HepG2 (cell line): Measurements from ENCODE around the gene WDR83. TPM values are rescaled to one million over a fixed set of nuclear protein-coding genes. Genes with fewer than 3 reads are reported as not detected.

Experiments used
- ARHGAP35 ChIP-seq: sonication (generic); formaldehyde crosslinking; IDR thresholded peaks from 2 replicates; pipeline ENCODE4 v1.9.0; 2022; ENCODE audit warnings: mild to moderate bottlenecking, inconsistent platforms, moderate library complexity, missing genetic modification reagents, borderline replicate concordance
- ATF7-NPFF ChIP-seq: sonication (generic); formaldehyde crosslinking; IDR thresholded peaks from 2 replicates; pipeline ENCODE4 v1.8.1; 2023; ENCODE audit warnings: mild to moderate bottlenecking, low read depth, missing genetic modification reagents, moderate library complexity
- GABPB1 ChIP-seq: IDR thresholded peaks from 2 replicates; pipeline ENCODE4 v1.6.1; 2016; ENCODE audit warnings: mild to moderate bottlenecking, missing genetic modification reagents, moderate library complexity, missing compliant biosample characterization
- HIVEP1 ChIP-seq: sonication (generic); formaldehyde crosslinking; IDR thresholded peaks from 2 replicates; pipeline ENCODE4 v1.4.0; 2020; ENCODE audit warnings: mild to moderate bottlenecking, missing genetic modification reagents
- HOXA5 ChIP-seq: sonication (generic); formaldehyde crosslinking; IDR thresholded peaks from 2 replicates; pipeline ENCODE4 v1.4.0; 2020; ENCODE audit warnings: missing genetic modification reagents
- KLF9 ChIP-seq: IDR thresholded peaks from 2 replicates; pipeline ENCODE4 v1.6.1; 2016; ENCODE audit warnings: low read depth
- MTA3 ChIP-seq: sonication (generic); formaldehyde crosslinking; IDR thresholded peaks from 2 replicates; pipeline ENCODE4 v1.4.0; 2020; ENCODE audit warnings: missing genetic modification reagents
- NFYC ChIP-seq: IDR thresholded peaks from 2 replicates; pipeline ENCODE4 v1.6.1; 2016; ENCODE audit warnings: missing genetic modification reagents, missing compliant biosample characterization
- SALL1 ChIP-seq: sonication (generic); formaldehyde crosslinking; IDR thresholded peaks from 2 replicates; pipeline ENCODE4 v1.8.0; 2022; ENCODE audit warnings: mild to moderate bottlenecking, missing genetic modification reagents
- SAP130 ChIP-seq: IDR thresholded peaks from 2 replicates; pipeline ENCODE4 v1.6.1; 2016; ENCODE audit warnings: low read depth
- ZFY ChIP-seq: sonication (generic); formaldehyde crosslinking; IDR thresholded peaks from 2 replicates; pipeline ENCODE4 v1.4.0; 2020; ENCODE audit warnings: missing genetic modification reagents
- ZGPAT ChIP-seq: IDR thresholded peaks from 2 replicates; pipeline ENCODE4 v1.6.1; 2016; ENCODE audit warnings: mild to moderate bottlenecking
- ZNF180 ChIP-seq: sonication (generic); formaldehyde crosslinking; IDR thresholded peaks from 2 replicates; pipeline ENCODE4 v1.4.0; 2020; ENCODE audit warnings: low read depth, missing genetic modification reagents, borderline replicate concordance
- ZNF382 ChIP-seq: sonication (generic); formaldehyde crosslinking; IDR thresholded peaks from 2 replicates; pipeline ENCODE4 v1.5.0; 2020; ENCODE audit warnings: missing genetic modification reagents, mild to moderate bottlenecking, borderline replicate concordance
- ZNF552 ChIP-seq: sonication (generic); formaldehyde crosslinking; IDR thresholded peaks from 2 replicates; pipeline ENCODE4 v1.9.0; 2022; ENCODE audit warnings: missing genetic modification reagents, mild to moderate bottlenecking, borderline replicate concordance
- ZNF841 ChIP-seq: sonication (generic); formaldehyde crosslinking; IDR thresholded peaks from 2 replicates; pipeline ENCODE4 v1.8.1; 2023; ENCODE audit warnings: missing genetic modification reagents, borderline replicate concordance
- polyA plus RNA-seq, 8 experiments: library from polyadenylated mRNA; depleted of rRNA in 3 of 8; stranded (reverse) in 7 of 8; unstranded in 1 of 8; fragments of >200 nt; fragmentation: Illumina TruSeq in 4 of 8; extraction: Trizol in 4 of 8; gene quantifications; 2 replicates each; pipeline versions ENCODE4 v1.2.1 to v1.2.3, GENCODE V29; 2011 to 2016; ENCODE audit warnings: low read depth in 4 of 8, missing spikeins in 1 of 8, mixed read lengths in 1 of 8; ENCODE audit not compliant: insufficient read depth in 1 of 8
- total RNA-seq, 5 experiments: library from RNA; depleted of rRNA; stranded (reverse); fragments of >200 nt; fragmentation: Illumina TruSeq; extraction: Trizol; gene quantifications; 2 replicates each; pipeline ENCODE4 v1.2.3, GENCODE V29; 2016; ENCODE audit warnings: low read depth in 1 of 5
- TF ChIP-seq, protein P1 (sequence below): sonication (generic); formaldehyde crosslinking; IDR thresholded peaks from 2 replicates; pipeline ENCODE4 v1.4.0; 2020; ENCODE audit warnings: missing genetic modification reagents
- TF ChIP-seq, protein P2 (sequence below): sonication (generic); formaldehyde crosslinking; IDR thresholded peaks from 2 replicates; pipeline ENCODE4 v1.5.0; 2020; ENCODE audit warnings: mild to moderate bottlenecking, missing genetic modification reagents, borderline replicate concordance
- TF ChIP-seq, protein P3 (sequence below): sonication (generic); formaldehyde crosslinking; IDR thresholded peaks from 2 replicates; pipeline ENCODE4 v1.8.1; 2023; ENCODE audit warnings: missing genetic modification reagents, mild to moderate bottlenecking, borderline replicate concordance

WDR83 gene
- total and polyA plus RNA-seq, 2 of the 13 experiments (the other 11 are each of a cell fraction or from before 2014, with no cell fraction given): 4.5 to 10.7 TPM

- TF ChIP-seq ZFY (CRISPR knock-in tag) (peak; percentile 81), ZGPAT (peak; percentile 59; the same call in 1 of the 2 replicates), SAP130 (CRISPR knock-in tag) (peak; percentile 84), ARHGAP35 (no peak), KLF9 (CRISPR knock-in tag) (0 out of 2 replicates have a peak, but pooled peaks have one; percentile 55), HOXA5 (peak; percentile 70), ZNF841 (CRISPR knock-in tag) (no peak), ATF7-NPFF (no peak), NFYC (peak; percentile 72), HIVEP1 (CRISPR knock-in tag) (peak; percentile 87), GABPB1 (CRISPR knock-in tag) (peak; percentile 69; the same call in 1 of the 2 replicates), ZNF382 (CRISPR knock-in tag) (no peak), ZNF552 (CRISPR knock-in tag) (no peak), ZNF180 (CRISPR knock-in tag) (no peak), SALL1 (peak; percentile 11; the same call in 1 of the 2 replicates), MTA3 (no peak)
- TF ChIP-seq, protein P1, sequence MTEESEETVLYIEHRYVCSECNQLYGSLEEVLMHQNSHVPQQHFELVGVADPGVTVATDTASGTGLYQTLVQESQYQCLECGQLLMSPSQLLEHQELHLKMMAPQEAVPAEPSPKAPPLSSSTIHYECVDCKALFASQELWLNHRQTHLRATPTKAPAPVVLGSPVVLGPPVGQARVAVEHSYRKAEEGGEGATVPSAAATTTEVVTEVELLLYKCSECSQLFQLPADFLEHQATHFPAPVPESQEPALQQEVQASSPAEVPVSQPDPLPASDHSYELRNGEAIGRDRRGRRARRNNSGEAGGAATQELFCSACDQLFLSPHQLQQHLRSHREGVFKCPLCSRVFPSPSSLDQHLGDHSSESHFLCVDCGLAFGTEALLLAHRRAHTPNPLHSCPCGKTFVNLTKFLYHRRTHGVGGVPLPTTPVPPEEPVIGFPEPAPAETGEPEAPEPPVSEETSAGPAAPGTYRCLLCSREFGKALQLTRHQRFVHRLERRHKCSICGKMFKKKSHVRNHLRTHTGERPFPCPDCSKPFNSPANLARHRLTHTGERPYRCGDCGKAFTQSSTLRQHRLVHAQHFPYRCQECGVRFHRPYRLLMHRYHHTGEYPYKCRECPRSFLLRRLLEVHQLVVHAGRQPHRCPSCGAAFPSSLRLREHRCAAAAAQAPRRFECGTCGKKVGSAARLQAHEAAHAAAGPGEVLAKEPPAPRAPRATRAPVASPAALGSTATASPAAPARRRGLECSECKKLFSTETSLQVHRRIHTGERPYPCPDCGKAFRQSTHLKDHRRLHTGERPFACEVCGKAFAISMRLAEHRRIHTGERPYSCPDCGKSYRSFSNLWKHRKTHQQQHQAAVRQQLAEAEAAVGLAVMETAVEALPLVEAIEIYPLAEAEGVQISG (CRISPR knock-in tag): 0 out of 2 replicates have a peak, but pooled peaks have one; percentile 14
- TF ChIP-seq, protein P2, sequence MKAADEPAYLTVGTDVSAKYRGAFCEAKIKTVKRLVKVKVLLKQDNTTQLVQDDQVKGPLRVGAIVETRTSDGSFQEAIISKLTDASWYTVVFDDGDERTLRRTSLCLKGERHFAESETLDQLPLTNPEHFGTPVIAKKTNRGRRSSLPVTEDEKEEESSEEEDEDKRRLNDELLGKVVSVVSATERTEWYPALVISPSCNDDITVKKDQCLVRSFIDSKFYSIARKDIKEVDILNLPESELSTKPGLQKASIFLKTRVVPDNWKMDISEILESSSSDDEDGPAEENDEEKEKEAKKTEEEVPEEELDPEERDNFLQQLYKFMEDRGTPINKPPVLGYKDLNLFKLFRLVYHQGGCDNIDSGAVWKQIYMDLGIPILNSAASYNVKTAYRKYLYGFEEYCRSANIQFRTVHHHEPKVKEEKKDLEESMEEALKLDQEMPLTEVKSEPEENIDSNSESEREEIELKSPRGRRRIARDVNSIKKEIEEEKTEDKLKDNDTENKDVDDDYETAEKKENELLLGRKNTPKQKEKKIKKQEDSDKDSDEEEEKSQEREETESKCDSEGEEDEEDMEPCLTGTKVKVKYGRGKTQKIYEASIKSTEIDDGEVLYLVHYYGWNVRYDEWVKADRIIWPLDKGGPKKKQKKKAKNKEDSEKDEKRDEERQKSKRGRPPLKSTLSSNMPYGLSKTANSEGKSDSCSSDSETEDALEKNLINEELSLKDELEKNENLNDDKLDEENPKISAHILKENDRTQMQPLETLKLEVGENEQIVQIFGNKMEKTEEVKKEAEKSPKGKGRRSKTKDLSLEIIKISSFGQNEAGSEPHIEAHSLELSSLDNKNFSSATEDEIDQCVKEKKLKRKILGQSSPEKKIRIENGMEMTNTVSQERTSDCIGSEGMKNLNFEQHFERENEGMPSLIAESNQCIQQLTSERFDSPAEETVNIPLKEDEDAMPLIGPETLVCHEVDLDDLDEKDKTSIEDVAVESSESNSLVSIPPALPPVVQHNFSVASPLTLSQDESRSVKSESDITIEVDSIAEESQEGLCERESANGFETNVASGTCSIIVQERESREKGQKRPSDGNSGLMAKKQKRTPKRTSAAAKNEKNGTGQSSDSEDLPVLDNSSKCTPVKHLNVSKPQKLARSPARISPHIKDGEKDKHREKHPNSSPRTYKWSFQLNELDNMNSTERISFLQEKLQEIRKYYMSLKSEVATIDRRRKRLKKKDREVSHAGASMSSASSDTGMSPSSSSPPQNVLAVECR: peak; percentile 71; the same call in 1 of the 2 replicates
- TF ChIP-seq, protein P3, sequence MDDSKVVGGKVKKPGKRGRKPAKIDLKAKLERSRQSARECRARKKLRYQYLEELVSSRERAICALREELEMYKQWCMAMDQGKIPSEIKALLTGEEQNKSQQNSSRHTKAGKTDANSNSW (CRISPR knock-in tag): no peak
These were observed at the start of gene WDR83, which contains the start of gene MAN2B1 (continued) for GRCh38 chr19:12666265-12667048.
